ENCODE results near the gene PKP1. TPM values are rescaled to one million over a fixed set of nuclear protein-coding genes. Genes with fewer than 3 reads are reported as not detected.

The PKP1 gene
- polyA plus RNA-seq, 3 donors: not detected

DNA sequence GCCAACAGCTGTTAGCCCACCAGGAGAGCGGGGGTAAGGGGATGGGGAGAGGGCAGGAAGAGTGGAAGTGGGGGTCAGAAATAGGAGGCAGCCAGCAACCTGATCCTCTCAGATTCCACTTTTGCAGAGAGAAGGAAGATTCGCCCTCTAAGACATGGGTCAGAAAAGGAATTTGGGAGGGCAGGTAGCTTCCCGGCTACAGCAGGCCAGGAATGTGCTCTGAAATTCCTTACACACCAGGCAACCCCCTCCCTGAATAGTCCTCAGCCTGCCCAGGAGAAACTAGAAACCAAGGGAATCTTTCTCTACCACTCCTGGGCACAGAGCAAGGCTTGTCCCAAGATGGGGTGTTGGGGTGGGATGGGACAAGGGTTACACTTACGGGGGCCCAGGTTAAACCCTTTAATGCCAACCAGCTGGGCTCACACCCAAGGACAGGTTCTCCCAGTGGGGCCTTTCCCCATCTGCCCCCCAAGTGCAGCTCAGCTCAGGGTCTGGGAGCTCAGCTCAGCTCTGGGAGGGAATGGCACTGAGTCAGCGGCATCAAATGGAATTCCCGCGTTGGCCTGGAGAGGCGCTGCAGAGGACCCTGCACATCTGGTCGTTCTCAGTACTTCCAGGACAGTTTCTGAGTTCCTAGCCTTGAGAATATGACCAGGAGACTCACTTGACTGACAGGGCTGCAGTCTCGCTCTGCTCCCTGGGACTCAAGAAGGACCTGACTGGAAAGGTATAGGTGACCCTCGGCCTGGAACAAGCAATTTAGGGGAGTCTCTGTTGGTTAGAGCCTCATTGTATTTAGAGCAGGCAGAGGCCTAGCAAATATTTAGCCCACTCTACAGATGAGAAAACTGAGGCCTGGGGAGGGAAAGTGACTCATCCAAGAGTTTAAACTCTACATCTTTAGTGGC, 93.4 kb downstream of the PKP1 start:
- Histone ChIP-seq H3K27ac (ENCODE audit: low read depth in 1 of 2, low read length in 2 of 2) (no peak overlapping the region), H3K9ac (ENCODE audit: insufficient read depth, low read length, poor library complexity, severe bottlenecking) (no peak overlapping the region), H3K4me2 (replicated peaks; ENCODE audit: extremely low read depth, low read length, poor library complexity, severe bottlenecking) (no peak overlapping the region), H3K9me3 (replicated peaks in 1 of 2; ENCODE audit: control insufficient read depth in 1 of 2, insufficient read depth in 1 of 2, low read length in 2 of 2) (no peaks in the 10 kb centered on the region), H2AFZ (ENCODE audit: insufficient read depth, low read depth, low read length, poor library complexity, severe bottlenecking) (no peak overlapping the region), H3K4me1 (ENCODE audit: control insufficient read depth in 1 of 2, insufficient read depth in 2 of 2, low read length in 2 of 2) (no peaks in the 10 kb centered on the region), H3K4me3 (replicated peaks in 1 of 3; ENCODE audit: low read depth in 2 of 3, low read length in 3 of 3) (no peak overlapping the region), H3K79me2 (ENCODE audit: insufficient read depth, low read length) (no peaks in the 10 kb centered on the region), H3K27me3 (ENCODE audit: control insufficient read depth in 2 of 2, insufficient read depth in 2 of 2, low read length in 2 of 2) (peaks cover 0 to 5% of the 10 kb centered on the region in 2 donors), H4K20me1 (ENCODE audit: insufficient read depth, low read length) (no peaks in the 10 kb centered on the region), H3K36me3 (replicated peaks in 1 of 2; ENCODE audit: control insufficient read depth in 1 of 2, insufficient read depth in 2 of 2, low read length in 2 of 2) (no peaks in the 10 kb centered on the region)
- Mint-ChIP-seq H3K9me3 (no peaks in the 10 kb centered on the region), H3K4me3 (no peak overlapping the region), H3K27me3 (ENCODE audit: low read depth in 3 of 3) (peaks cover 6 to 22% (median 13%) of the 10 kb centered on the region in 3 donors), H3K36me3 (no peaks in the 10 kb centered on the region), H3K4me1 (no peaks in the 10 kb centered on the region), H3K27ac (no peak overlapping the region)
- intact Hi-C loops (cut with micrococcal nuclease): no loop called here
- peak; percentile 45 for TF ChIP-seq CTCF (IDR thresholded peaks at IDR 0.05)
- WGBS (ENCODE audit: insufficient coverage): 21% methylated on average over 5 of the region's 11 CpGs
- no peak for DNase-seq

DNA sequence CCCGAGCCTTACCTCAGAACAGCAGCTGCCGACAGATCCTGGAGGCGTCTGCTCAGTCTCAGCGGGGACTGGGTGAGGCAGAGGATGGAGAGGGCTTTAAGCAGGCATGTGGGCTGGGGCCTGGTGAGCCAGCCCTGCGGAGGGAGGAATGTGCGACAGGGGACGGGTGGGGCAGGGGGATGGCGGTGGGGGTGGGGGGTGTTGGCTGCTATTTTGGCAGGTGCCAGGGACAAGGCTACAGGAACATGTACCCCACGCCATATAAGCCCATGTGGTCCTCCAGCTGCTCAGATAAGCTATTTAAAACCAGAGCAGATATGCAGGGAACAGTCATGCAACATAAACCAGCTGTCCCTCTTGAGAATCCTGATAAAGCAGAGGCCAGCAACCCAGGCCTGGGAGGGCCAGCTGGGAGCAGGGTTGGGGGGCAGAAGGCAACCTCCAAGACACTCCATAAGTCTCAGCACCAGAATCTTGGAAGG, 94.3 kb downstream of the PKP1 start, which contains the start of gene TNNT2:
Gene TNNT2 (minus strand): TSS at position 70 of the 482 bp plus-strand sequence. CDS start 4,426 bp downstream, outside the sequence.
- no peaks in the 10 kb centered on the region for H4K20me1 ChIP-seq (ENCODE audit: insufficient read depth, low read length)
- no peak within 1 kb of the TSS for H3K27ac ChIP-seq (ENCODE audit: low read depth in 1 of 2, low read length in 2 of 2)
- no peak within 1 kb of the TSS for H3K4me2 ChIP-seq (replicated peaks; ENCODE audit: extremely low read depth, low read length, poor library complexity, severe bottlenecking)
- whole genome bisulfite sequencing (ENCODE audit: insufficient coverage): 57% methylated on average over 1 of the region's 9 CpGs
- H3K27ac Mint-ChIP-seq: no peak within 1 kb of the TSS
- no peak within 1 kb of the TSS for H3K4me3 Mint-ChIP-seq
- intact Hi-C loops (cut with micrococcal nuclease): no loop called here
- peaks cover 4 to 15% (median 11%) of the 10 kb centered on the region in 3 donors for H3K27me3 Mint-ChIP-seq (ENCODE audit: low read depth in 3 of 3)
- H3K4me1 Mint-ChIP-seq: no peaks in the 10 kb centered on the region
- no peak within 1 kb of the TSS for H2AFZ ChIP-seq (ENCODE audit: insufficient read depth, low read depth, low read length, poor library complexity, severe bottlenecking)
- no peak within 1 kb of the TSS for H3K9ac ChIP-seq (ENCODE audit: insufficient read depth, low read length, poor library complexity, severe bottlenecking)
- H3K4me1 ChIP-seq (ENCODE audit: control insufficient read depth in 1 of 2, insufficient read depth in 2 of 2, low read length in 2 of 2): no peaks in the 10 kb centered on the region
- peaks cover 0 to 5% of the 10 kb centered on the region in 2 donors for H3K27me3 ChIP-seq (ENCODE audit: control insufficient read depth in 2 of 2, insufficient read depth in 2 of 2, low read length in 2 of 2)
- no peaks in the 10 kb centered on the region for H3K79me2 ChIP-seq (ENCODE audit: insufficient read depth, low read length)
- H3K4me3 ChIP-seq (replicated peaks in 1 of 3; ENCODE audit: low read depth in 2 of 3, low read length in 3 of 3): no peak within 1 kb of the TSS
- H3K9me3 Mint-ChIP-seq: no peaks in the 10 kb centered on the region
- no peak for TF ChIP-seq CTCF (IDR thresholded peaks at IDR 0.05)
- DNase-seq: no peak
- no peaks in the 10 kb centered on the region for H3K36me3 ChIP-seq (replicated peaks in 1 of 2; ENCODE audit: control insufficient read depth in 1 of 2, insufficient read depth in 2 of 2, low read length in 2 of 2)
- no peaks in the 10 kb centered on the region for H3K36me3 Mint-ChIP-seq
- no peaks in the 10 kb centered on the region for H3K9me3 ChIP-seq (replicated peaks in 1 of 2; ENCODE audit: control insufficient read depth in 1 of 2, insufficient read depth in 1 of 2, low read length in 2 of 2)

Measured in CD14-positive monocyte (primary cell).